Measurements from ENCODE around the gene MTHFR.

Gene MTHFR

GRCh38 chr1:11795238-11795890 lies 10.4 kb downstream of the MTHFR start:
- no peak for FAIRE-seq
- DNase-seq (ENCODE audit: insufficient read length, low spot score), result no peak
- no peak for TF ChIP-seq CTCF (IDR thresholded peaks at IDR 0.05; ENCODE audit: insufficient read depth, missing control alignments)

- DNase-seq (ENCODE audit: insufficient read length, low spot score), result no peak
- FAIRE-seq, result no peak
- no peak for TF ChIP-seq CTCF (IDR thresholded peaks at IDR 0.05; ENCODE audit: insufficient read depth, missing control alignments)
Measured at GRCh38 chr1:11794446-11795237, 11.1 kb downstream of the MTHFR start.

GRCh38 chr1:11793819-11794218 lies 11.9 kb downstream of the MTHFR start:
- FAIRE-seq (no peak), DNase-seq (ENCODE audit: insufficient read length, low spot score) (no peak)
- TF ChIP-seq CTCF (IDR thresholded peaks at IDR 0.05; ENCODE audit: insufficient read depth, missing control alignments), result no peak

- TF ChIP-seq CTCF (IDR thresholded peaks at IDR 0.05; ENCODE audit: insufficient read depth, missing control alignments), result no peak
- DNase-seq (ENCODE audit: insufficient read length, low spot score) (no peak), FAIRE-seq (no peak)
Measured at GRCh38 chr1:11792106-11792505, 13.7 kb downstream of the MTHFR start.

GRCh38 chr1:11790880-11791715 lies 14.7 kb downstream of the MTHFR start:
- DNase-seq (ENCODE audit: insufficient read length, low spot score) (no peak), FAIRE-seq (no peak)
- no peak for TF ChIP-seq CTCF (IDR thresholded peaks at IDR 0.05; ENCODE audit: insufficient read depth, missing control alignments)

- DNase-seq (ENCODE audit: insufficient read length, low spot score), result no peak
Measured at GRCh38 chr1:11790101-11790879, 15.5 kb downstream of the MTHFR start.

More at GRCh38 chr1:11790101-11790879, 15.5 kb downstream of the MTHFR start:
- TF ChIP-seq CTCF (IDR thresholded peaks at IDR 0.05; ENCODE audit: insufficient read depth, missing control alignments), result no peak
- no peak for FAIRE-seq

All from D721Med (cell line).